Neural cell (in vitro differentiated cells): ENCODE measurements around the gene CLK4.

Experiments
- CTCF ChIP-seq: fragments of 450-650 bp; IDR thresholded peaks from 2 replicates; pipeline ENCODE4 v1.5.1; 2014; ENCODE audit warnings: antibody characterized with exemption, mild to moderate bottlenecking, moderate library complexity; ENCODE audit not compliant: poor library complexity, severe bottlenecking
- EP300 ChIP-seq: fragments of 450-650 bp; conservative IDR thresholded peaks from 2 replicates; pipeline ENCODE4 v1.6.1; 2014; ENCODE audit warnings: antibody characterized with exemption, mild to moderate bottlenecking, moderate library complexity; ENCODE audit not compliant: poor library complexity, severe bottlenecking
- EZH2 ChIP-seq: fragments of 200-600, 300-800 bp; shearing (Covaris generic), sonication (generic); IDR thresholded peaks from 2 replicates; pipeline ENCODE4 v1.6.1; 2014; ENCODE audit warnings: antibody characterized with exemption, low read length, borderline replicate concordance, mild to moderate bottlenecking; ENCODE audit not compliant: insufficient read depth, poor library complexity, severe bottlenecking
- MXI1 ChIP-seq: fragments of 450-650 bp; conservative IDR thresholded peaks from 2 replicates; pipeline ENCODE4 v1.6.1; 2014; ENCODE audit warnings: antibody characterized with exemption, mild to moderate bottlenecking; ENCODE audit not compliant: poor library complexity, severe bottlenecking
- POLR2AphosphoS5 ChIP-seq: IDR thresholded peaks from 2 replicates; pipeline ENCODE4 v1.6.1; 2012
- RAD21 ChIP-seq: fragments of 450-650 bp; conservative IDR thresholded peaks from 2 replicates; pipeline ENCODE4 v1.6.1; 2014; ENCODE audit warnings: antibody characterized with exemption, mild to moderate bottlenecking, moderate library complexity
- REST ChIP-seq: IDR thresholded peaks from 2 replicates; pipeline ENCODE4 v1.6.1; 2012; ENCODE audit warnings: borderline replicate concordance
- SMC3 ChIP-seq: fragments of 450-650 bp; conservative IDR thresholded peaks from 2 replicates; pipeline ENCODE4 v1.6.1; 2014; ENCODE audit warnings: antibody characterized with exemption, mild to moderate bottlenecking, moderate library complexity; ENCODE audit not compliant: poor library complexity
- TAF1 ChIP-seq: IDR thresholded peaks from 2 replicates; pipeline ENCODE4 v1.6.1; 2012; ENCODE audit warnings: low read depth

- TF ChIP-seq MXI1 (no peak), REST (no peak), RAD21 (no peak), EZH2 (no peak), CTCF (no peak), POLR2AphosphoS5 (no peak), SMC3 (no peak), EP300 (no peak), TAF1 (no peak)
Measured at GRCh38 chr5:178583279-178583678, 43.6 kb downstream of the CLK4 start.
